HUES64 (cell line): ENCODE results near the gene CASP1. TPM values are rescaled to one million over a fixed set of nuclear protein-coding genes. Genes with fewer than 3 reads are reported as not detected.
"Not testable (repeated sequence)": the region's sequence is repeated elsewhere in the genome, so short reads cannot be mapped to it uniquely, and the experiment has no call there.

Source experiments
- H3K27ac ChIP-seq: 2 replicates; pipeline ENCODE4 v1.7.0; 2013; ENCODE audit warnings: low read depth, low read length, inconsistent platforms
- H3K27me3 ChIP-seq: 2 replicates; pipeline ENCODE4 v1.6.1; 2013; ENCODE audit warnings: mild to moderate bottlenecking, low read length; ENCODE audit not compliant: insufficient read depth
- H3K36me3 ChIP-seq: 2 replicates; pipeline ENCODE4 v1.6.1; 2013; ENCODE audit warnings: mild to moderate bottlenecking, low read length; ENCODE audit not compliant: insufficient read depth
- H3K4me1 ChIP-seq: 2 replicates; pipeline ENCODE4 v1.6.1; 2013; ENCODE audit warnings: mild to moderate bottlenecking, low read length, moderate library complexity; ENCODE audit not compliant: insufficient read depth
- H3K4me3 ChIP-seq: 2 replicates; pipeline ENCODE4 v1.5.1; 2013; ENCODE audit warnings: mild to moderate bottlenecking, low read length, moderate library complexity
- H3K9ac ChIP-seq: 2 replicates; pipeline ENCODE4 v1.6.1; 2013; ENCODE audit warnings: mild to moderate bottlenecking, low read depth, low read length
- H3K9me3 ChIP-seq: 2 replicates; pipeline ENCODE4 v1.6.1; 2013; ENCODE audit warnings: low read depth, low read length; ENCODE audit not compliant: insufficient read depth
- WGBS: fragments of 150-250, 120-280 bp; methylation state at CpG from one replicate; pipeline ENCODE4 v1.1.7; 2013; ENCODE audit warnings: missing lambda C conversion rate; 5-methylcytosine and 5-hydroxymethylcytosine counted together
- polyA plus RNA-seq, 2 experiments: library from polyadenylated mRNA; stranded (reverse); fragments of 50-300 nt; gene quantifications; one replicate each; pipeline ENCODE4 v1.2.3, GENCODE V29; 2013

CASP1 gene
- not detected for polyA plus RNA-seq (2013, experiment 1 of 2)
- polyA plus RNA-seq (2013, experiment 2 of 2): not detected

GRCh38 chr11:105034813-105035620 lies at the start of gene CASP1:
CASP1 (minus strand) TSS chr11:105035144; CDS start chr11:105035113, 31 bp downstream.
- H3K27ac ChIP-seq: no peak within 1 kb of the TSS
- no peak within 1 kb of the TSS for H3K4me3 ChIP-seq
- H3K9me3 ChIP-seq: no peaks in the 10 kb centered on the region
- no peak within 1 kb of the TSS for H3K9ac ChIP-seq
- WGBS: 85% methylated on average over 3 of the region's 3 CpGs
- H3K36me3 ChIP-seq: no peaks in the 10 kb centered on the region
- H3K27me3 ChIP-seq: no peaks in the 10 kb centered on the region
- no peaks in the 10 kb centered on the region for H3K4me1 ChIP-seq

GRCh38 chr11:105081412-105082150 lies 46.6 kb upstream of the CASP1 start:
- Histone ChIP-seq H3K9me3 (no peaks in the 10 kb centered on the region), H3K36me3 (no peaks in the 10 kb centered on the region)
- 94% methylated on average over 5 of the region's 5 CpGs for WGBS

GRCh38 chr11:105080171-105080906 lies 45.4 kb upstream of the CASP1 start:
- not testable (repeated sequence) for H3K4me3 ChIP-seq, H3K27ac ChIP-seq, H3K36me3 ChIP-seq, H3K27me3 ChIP-seq, H3K9me3 ChIP-seq, H3K9ac ChIP-seq
- H3K4me1 ChIP-seq: peaks cover 13% of the 10 kb centered on the region; the same call in 1 of the 2 replicates
- WGBS: 85% methylated on average over 6 of the region's 6 CpGs

More at GRCh38 chr11:105081412-105082150, 46.6 kb upstream of the CASP1 start:
- H3K27me3 ChIP-seq: no peaks in the 10 kb centered on the region
- H3K27ac ChIP-seq: no peak overlapping the region
- peaks cover 13% of the 10 kb centered on the region; the same call in 1 of the 2 replicates for H3K4me1 ChIP-seq
- H3K4me3 ChIP-seq: no peak overlapping the region
- no peak overlapping the region for H3K9ac ChIP-seq

GRCh38 chr11:105078283-105078682 lies 43.3 kb upstream of the CASP1 start:
- peaks cover 13% of the 10 kb centered on the region; the same call in 1 of the 2 replicates for H3K4me1 ChIP-seq
- WGBS: 96% methylated on average over 2 of the region's 3 CpGs
- no peak overlapping the region for H3K9ac ChIP-seq
- H3K9me3 ChIP-seq: no peaks in the 10 kb centered on the region
- H3K27me3 ChIP-seq: no peaks in the 10 kb centered on the region
- H3K36me3 ChIP-seq: no peaks in the 10 kb centered on the region
- H3K27ac ChIP-seq: no peak overlapping the region
- H3K4me3 ChIP-seq: no peak overlapping the region

GRCh38 chr11:105077141-105077790 lies 42.3 kb upstream of the CASP1 start:
- WGBS: 95% methylated on average over 4 of the region's 4 CpGs
- not testable (repeated sequence) for H3K36me3 ChIP-seq, H3K27me3 ChIP-seq, H3K9ac ChIP-seq, H3K27ac ChIP-seq, H3K4me1 ChIP-seq, H3K4me3 ChIP-seq, H3K9me3 ChIP-seq

- no peak overlapping the region for H3K4me3 ChIP-seq
- WGBS: 90% methylated on average over 2 of the region's 2 CpGs
- H3K4me1 ChIP-seq: no peaks in the 10 kb centered on the region
- H3K27ac ChIP-seq: no peak overlapping the region
- no peaks in the 10 kb centered on the region for H3K36me3 ChIP-seq
- no peaks in the 10 kb centered on the region for H3K27me3 ChIP-seq
- no peaks in the 10 kb centered on the region for H3K9me3 ChIP-seq
- no peak overlapping the region for H3K9ac ChIP-seq
Observed at GRCh38 chr11:105074166-105074530, 39.2 kb upstream of the CASP1 start.

- Histone ChIP-seq H3K9ac (no peak overlapping the region), H3K36me3 (no peaks in the 10 kb centered on the region), H3K9me3 (no peaks in the 10 kb centered on the region), H3K27ac (no peak overlapping the region), H3K4me3 (no peak overlapping the region), H3K27me3 (no peaks in the 10 kb centered on the region), H3K4me1 (no peaks in the 10 kb centered on the region)
- 80% methylated on average over 1 of the region's 1 CpG for WGBS
Observed at GRCh38 chr11:105073456-105074165, 38.7 kb upstream of the CASP1 start.

- H3K27ac ChIP-seq, H3K36me3 ChIP-seq, H3K27me3 ChIP-seq, H3K4me3 ChIP-seq, H3K9ac ChIP-seq, H3K4me1 ChIP-seq, H3K9me3 ChIP-seq: not testable (repeated sequence)
- WGBS: 93% methylated on average over 1 of the region's 2 CpGs
Observed at GRCh38 chr11:105072080-105072479, 37.1 kb upstream of the CASP1 start.

GRCh38 chr11:105071089-105071732 lies 36.3 kb upstream of the CASP1 start:
- 94% methylated on average over 3 of the region's 4 CpGs for WGBS
- Histone ChIP-seq H3K9me3 (no peaks in the 10 kb centered on the region), H3K36me3 (no peaks in the 10 kb centered on the region), H3K9ac (no peak overlapping the region), H3K27ac (no peak overlapping the region), H3K4me1 (no peaks in the 10 kb centered on the region), H3K27me3 (no peaks in the 10 kb centered on the region), H3K4me3 (no peak overlapping the region)

- 93% methylated on average over 4 of the region's 4 CpGs for WGBS
- H3K9me3 ChIP-seq: no peaks in the 10 kb centered on the region
- no peak overlapping the region for H3K4me3 ChIP-seq
- no peak overlapping the region for H3K27ac ChIP-seq
- H3K36me3 ChIP-seq: no peaks in the 10 kb centered on the region
- H3K4me1 ChIP-seq: no peaks in the 10 kb centered on the region
- H3K9ac ChIP-seq: no peak overlapping the region
- no peaks in the 10 kb centered on the region for H3K27me3 ChIP-seq
Observed at GRCh38 chr11:105070306-105070705, 35.4 kb upstream of the CASP1 start.
